Aorta (tissue), 5 donors: Measurements from ENCODE around the gene PPP2R3A. TPM values are rescaled to one million over a fixed set of nuclear protein-coding genes. Genes with fewer than 3 reads are reported as not detected.
A peak's percentile ranks its signal among the peaks of the same experiment; 100 is the strongest.
"Not testable (repeated sequence)": the region's sequence is repeated elsewhere in the genome, so short reads cannot be mapped to it uniquely, and the experiment has no call there.

Experiments
- ATAC-seq: fragments of 200-7000 bp; cut with Tn5 transposase; one replicate; pipeline ENCODE4 v1.9.1; 2022; ENCODE audit warnings: moderate library complexity; ENCODE audit not compliant: low FRiP score
- DNase-seq, 2 donors: peaks; one replicate each; pipeline ENCODE4 v3.0.0-alpha.2; 2020
- H3K27ac ChIP-seq, 2 donors: one replicate each; pipeline ENCODE4 v1.5.1; 2013; ENCODE audit warnings: low read length in 2 of 2, mild to moderate bottlenecking in 2 of 2, moderate library complexity in 2 of 2, control low read depth in 1 of 2, inconsistent platforms in 1 of 2, low read depth in 1 of 2
- H3K27me3 ChIP-seq, 2 donors: one replicate each; pipeline ENCODE4 v1.6.1; 2013; ENCODE audit warnings: control low read depth in 1 of 2, low read length in 1 of 2, mild to moderate bottlenecking in 1 of 2, moderate library complexity in 1 of 2; ENCODE audit not compliant: insufficient read depth in 2 of 2, control insufficient read depth in 1 of 2
- H3K36me3 ChIP-seq, 2 donors: one replicate each; pipeline ENCODE4 v1.6.1; 2013; ENCODE audit warnings: control low read depth in 1 of 2, low read length in 1 of 2, mild to moderate bottlenecking in 1 of 2; ENCODE audit not compliant: insufficient read depth in 2 of 2, control insufficient read depth in 1 of 2
- H3K4me1 ChIP-seq, 2 donors: one replicate each; pipeline ENCODE4 v1.6.1; 2013; ENCODE audit warnings: low read length in 2 of 2, control low read depth in 1 of 2, mild to moderate bottlenecking in 1 of 2, moderate library complexity in 1 of 2; ENCODE audit not compliant: insufficient read depth in 2 of 2, control insufficient read depth in 1 of 2
- H3K4me3 ChIP-seq, 2 donors: one replicate each; pipeline ENCODE4 v1.5.1; 2013; ENCODE audit warnings: low read length in 2 of 2, control low read depth in 1 of 2, mild to moderate bottlenecking in 1 of 2
- H3K9me3 ChIP-seq: one replicate; pipeline ENCODE4 v1.6.1; 2013; ENCODE audit warnings: mild to moderate bottlenecking, low read length; ENCODE audit not compliant: control insufficient read depth
- WGBS, 2 donors: extraction: QIAGEN DNeasy Blood & Tissue Kit; methylation state at CpG; one replicate each; pipeline ENCODE4 v1.1.7; 2013; 5-methylcytosine and 5-hydroxymethylcytosine counted together
- intact Hi-C, 2 donors: fragments of 100-400 bp; cut with DNase I; formaldehyde crosslinking; loops; one replicate each; pipeline versions ENCODE4 v1.14.2 to v1.15.0; 2022
- polyA plus RNA-seq, 2 donors: library from polyadenylated mRNA; stranded (reverse); fragments of 200-250 nt; gene quantifications; one replicate each; pipeline ENCODE4 v1.2.3, GENCODE V29; 2013
- total RNA-seq, 2 donors: library from RNA; stranded (reverse); fragmentation: NEBNext Ultra II Directional; extraction: Animal tissue kit (Norgen Biotek cat#: 25700); gene quantifications; one replicate each; pipeline ENCODE4 v1.2.1, GENCODE V29; 2021
- donor health status: healthy with polysubstance abuse.
- donor health status: Bipolar disorder and iron deficiency.
- donor health status: DM: no; HTN: no; CAD: no.
- donor health status: DM: no; HTN: no; CAD: no.
- donor health status: DM: yes; HTN: yes; CAD: no.

Gene PPP2R3A
- total and polyA plus RNA-seq, 4 donors: 2.6 to 19.6 (median 9.5) TPM

DNA sequence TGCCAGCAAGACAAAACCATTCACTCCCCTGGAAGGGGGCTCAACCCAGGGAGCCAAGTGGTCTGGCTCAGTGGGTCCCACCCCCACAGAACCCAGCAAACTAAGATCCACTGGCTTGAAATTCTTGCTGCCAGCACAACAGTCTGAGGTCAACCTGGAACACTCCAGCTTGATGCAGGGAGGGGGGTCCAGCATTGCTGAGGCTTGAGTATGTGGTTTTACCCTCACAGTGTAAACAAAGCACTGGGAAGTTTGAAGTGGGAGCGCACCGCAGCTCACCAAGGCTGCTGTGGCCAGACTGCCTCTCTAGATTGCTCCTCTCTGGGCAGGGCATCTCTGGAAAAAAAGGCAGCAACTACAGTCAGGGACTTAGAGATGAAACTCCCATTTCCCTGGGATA, 148.9 kb downstream of the PPP2R3A start:
- Histone ChIP-seq H3K36me3 (no peaks in the 10 kb centered on the region), H3K27ac (no peak overlapping the region), H3K27me3 (no peaks in the 10 kb centered on the region), H3K4me1 (no peaks in the 10 kb centered on the region), H3K9me3 (no peaks in the 10 kb centered on the region), H3K4me3 (no peak overlapping the region)
- intact Hi-C loops: no loop called here
- WGBS, 2 donors: 97 to 98% methylated on average over 2 of the region's 2 CpGs
- ATAC-seq (no peak), DNase-seq (no peak)

DNA sequence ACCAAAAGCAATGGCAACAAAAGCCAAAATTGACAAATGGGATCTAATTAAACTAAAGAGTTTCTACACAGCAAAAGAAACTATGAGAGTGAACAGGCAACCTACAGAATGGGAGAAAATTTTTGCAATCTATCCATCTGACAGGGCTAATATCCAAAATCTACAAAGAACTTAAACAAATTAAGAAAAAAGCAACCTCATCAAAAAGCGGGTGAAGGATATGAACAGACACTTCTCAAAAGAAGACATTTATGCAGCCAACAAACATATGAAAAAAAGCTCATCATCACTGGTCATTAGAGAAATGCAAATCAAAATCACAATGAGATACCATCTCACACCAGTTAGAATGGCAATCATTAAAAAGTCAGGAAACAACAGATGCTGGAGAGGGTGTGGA, 153.8 kb downstream of the PPP2R3A start:
- H3K4me1 ChIP-seq, intact Hi-C loops, H3K27me3 ChIP-seq, H3K27ac ChIP-seq, DNase-seq, H3K36me3 ChIP-seq, ATAC-seq, H3K9me3 ChIP-seq, H3K4me3 ChIP-seq: not testable (repeated sequence)
- WGBS, 2 donors: 97 to 100% methylated on average over 1 of the region's 1 CpG

DNA sequence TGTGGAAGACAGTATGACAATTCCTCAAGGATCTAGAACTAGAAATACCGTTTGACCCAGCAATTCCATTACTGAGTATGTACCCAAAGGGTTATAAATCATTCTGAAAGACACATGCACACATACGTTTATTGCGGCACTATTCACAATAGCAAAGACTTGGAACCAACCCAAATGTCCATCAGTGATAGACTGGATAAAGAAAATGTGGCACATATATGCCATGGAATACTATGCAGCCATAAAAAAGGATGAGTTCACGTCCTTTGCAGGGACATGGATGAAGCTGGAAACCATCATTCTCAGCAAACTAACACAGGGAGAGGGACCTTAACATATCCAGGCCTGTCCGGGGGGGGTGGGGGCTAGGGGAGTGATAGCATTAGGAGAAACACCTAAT, 154.3 kb downstream of the PPP2R3A start:
- H3K4me3 ChIP-seq, DNase-seq, intact Hi-C loops, H3K4me1 ChIP-seq, H3K27me3 ChIP-seq, ATAC-seq, H3K27ac ChIP-seq, H3K9me3 ChIP-seq, H3K36me3 ChIP-seq: not testable (repeated sequence)
- WGBS, 2 donors: 92% methylated on average over 5 of the region's 5 CpGs

- WGBS, 2 donors: 98% methylated on average over 8 of the region's 8 CpGs
- ATAC-seq (no peak), DNase-seq (no peak)
- Histone ChIP-seq H3K36me3 (no peaks in the 10 kb centered on the region), H3K4me1 (no peaks in the 10 kb centered on the region), H3K4me3 (no peak overlapping the region), H3K9me3 (no peaks in the 10 kb centered on the region), H3K27me3 (no peaks in the 10 kb centered on the region), H3K27ac (no peak overlapping the region)
- intact Hi-C loops: no loop called here
Observed at GRCh38 chr3:136120373-136121348, 155.1 kb downstream of the PPP2R3A start.

DNA sequence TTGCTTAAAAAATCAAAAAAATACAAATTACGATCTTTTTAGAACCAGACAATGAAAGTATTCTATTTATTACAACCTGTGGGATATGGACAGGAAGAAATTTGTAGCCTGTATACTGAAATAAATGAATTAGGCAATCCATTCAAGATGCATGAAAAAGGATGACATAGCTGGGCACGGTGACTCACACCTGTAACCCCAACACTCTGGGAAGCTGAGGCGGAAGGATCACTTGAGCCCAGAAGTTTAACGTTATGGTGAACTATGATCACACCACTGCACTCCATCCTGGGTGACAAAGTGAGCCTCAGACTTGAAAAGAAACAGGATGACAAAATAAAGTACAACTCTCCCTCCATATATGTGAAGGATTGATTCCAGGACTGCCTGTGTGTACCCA, 156.5 kb downstream of the PPP2R3A start:
- H3K4me3 ChIP-seq: no peak overlapping the region
- DNase-seq: no peak
- no peaks in the 10 kb centered on the region for H3K27me3 ChIP-seq
- no peak overlapping the region for H3K27ac ChIP-seq
- no peaks in the 10 kb centered on the region for H3K9me3 ChIP-seq
- H3K4me1 ChIP-seq: peaks cover 0 to 2% of the 10 kb centered on the region in 2 donors
- WGBS, 2 donors: 88 to 93% methylated on average over 4 of the region's 4 CpGs
- H3K36me3 ChIP-seq: no peaks in the 10 kb centered on the region
- no peak for ATAC-seq
- intact Hi-C loops: no loop called here

DNA sequence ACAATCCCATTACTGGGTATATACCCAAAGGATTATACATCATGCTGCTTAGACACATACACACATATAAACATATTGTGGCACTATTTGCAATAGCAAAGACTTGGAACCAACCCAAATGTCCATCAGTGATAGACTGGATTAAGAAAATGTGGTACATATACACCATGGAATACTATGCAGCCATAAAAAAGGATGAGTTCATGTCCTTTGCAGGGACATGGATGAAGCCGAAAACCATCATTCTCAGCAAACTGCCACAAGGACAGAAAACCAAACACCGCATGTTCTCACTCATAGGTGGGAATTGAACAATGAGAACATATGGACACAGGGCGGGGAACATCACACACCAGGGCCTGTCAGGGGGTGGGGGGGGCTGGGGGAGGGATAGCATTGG, 166.1 kb downstream of the PPP2R3A start:
- intact Hi-C loops, H3K4me3 ChIP-seq, H3K4me1 ChIP-seq, H3K27me3 ChIP-seq, H3K27ac ChIP-seq, H3K36me3 ChIP-seq, ATAC-seq, H3K9me3 ChIP-seq, DNase-seq: not testable (repeated sequence)
- 95 to 100% methylated on average over 3 of the region's 3 CpGs for WGBS, 2 donors

DNA sequence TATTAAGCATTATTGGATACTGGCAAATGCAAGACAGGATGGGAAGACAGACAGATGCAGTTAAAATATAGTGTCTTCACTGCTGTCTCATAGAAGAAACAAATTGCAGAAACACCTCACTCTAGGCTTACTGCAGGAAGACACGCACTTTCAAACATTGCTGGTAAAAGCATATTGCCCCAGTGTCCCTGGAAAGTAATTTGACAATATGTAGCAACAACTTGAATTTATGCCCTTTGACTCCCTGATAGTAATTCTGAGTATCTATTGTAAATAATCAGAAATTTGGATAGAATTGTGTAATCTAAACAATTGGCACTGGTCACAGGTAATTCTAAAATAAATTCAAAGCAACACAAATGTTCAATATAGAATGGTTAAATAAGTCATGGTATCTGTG, 168.6 kb downstream of the PPP2R3A start:
- Histone ChIP-seq H3K36me3 (peaks cover 0 to 2% of the 10 kb centered on the region in 2 donors), H3K27ac (no peak overlapping the region), H3K27me3 (no peaks in the 10 kb centered on the region), H3K4me1 (no peaks in the 10 kb centered on the region), H3K4me3 (no peak overlapping the region), H3K9me3 (no peaks in the 10 kb centered on the region)
- ATAC-seq: no peak
- intact Hi-C loops: no loop called here
- no peak for DNase-seq
- WGBS, 2 donors: 97 to 98% methylated on average over 1 of the region's 1 CpG

GRCh38 chr3:136135039-136135802, 169.7 kb downstream of the PPP2R3A start:
- H3K4me3 ChIP-seq: no peak overlapping the region
- H3K27ac ChIP-seq: peak overlapping the region in 1 of 2 donors; percentile 25
- DNase-seq (no peak), ATAC-seq (no peak)
- H3K36me3 ChIP-seq: peaks cover 0 to 2% of the 10 kb centered on the region in 2 donors
- H3K9me3 ChIP-seq: no peaks in the 10 kb centered on the region
- H3K4me1 ChIP-seq: no peaks in the 10 kb centered on the region
- intact Hi-C loops: no loop called here
- WGBS, 2 donors: 53 to 57% methylated on average over 7 of the region's 7 CpGs
- H3K27me3 ChIP-seq: no peaks in the 10 kb centered on the region
